Activated CD4-positive, alpha-beta T cell treated with anti-CD3 and anti-CD28 coated beads for 36 hours (primary cell): ENCODE data around the gene ASCL2. TPM values are rescaled to one million over a fixed set of nuclear protein-coding genes. Genes with fewer than 3 reads are reported as not detected.
"Not testable (repeated sequence)": the region's sequence is repeated elsewhere in the genome, so short reads cannot be mapped to it uniquely, and the experiment has no call there.

Experiments
- ATAC-seq: fragments of 200-7000 bp; cut with Tn5 transposase; one replicate; pipeline ENCODE4 v1.10.0; 2021; ENCODE audit warnings: mild to moderate bottlenecking, moderate library complexity
- CTCF ChIA-PET: fragments of 350-600 bp; sonication (Branson Sonifier 250); formaldehyde crosslinking; loops from one replicate; lab custom pipeline; 2021; ENCODE audit warnings: antibody characterized with exemption; lab: Charles Lee
- POLR2A ChIA-PET: fragments of 350-600 bp; sonication (Branson Sonifier 250); formaldehyde crosslinking; loops from one replicate; lab custom pipeline; 2021; ENCODE audit warnings: antibody characterized with exemption, inconsistent platforms; lab: Charles Lee
- DNase-seq: peaks from one replicate; pipeline ENCODE4 v3.0.0-alpha.2; 2020
- H3K27ac Mint-ChIP-seq: one replicate; pipeline ENCODE4 v1.8.0; 2021; ENCODE audit warnings: mixed read lengths
- H3K27me3 Mint-ChIP-seq: one replicate; pipeline ENCODE4 v1.8.0; 2021; ENCODE audit warnings: mixed read lengths
- H3K36me3 Mint-ChIP-seq: one replicate; pipeline ENCODE4 v1.8.0; 2021; ENCODE audit warnings: low read depth, mixed read lengths
- H3K4me1 Mint-ChIP-seq: one replicate; pipeline ENCODE4 v1.8.0; 2021; ENCODE audit warnings: mixed read lengths
- H3K4me3 Mint-ChIP-seq: one replicate; pipeline ENCODE4 v1.8.0; 2021; ENCODE audit warnings: mild to moderate bottlenecking, moderate library complexity, mixed read lengths
- H3K9me3 Mint-ChIP-seq: one replicate; pipeline ENCODE4 v1.8.0; 2021; ENCODE audit warnings: low read depth, mixed read lengths
- intact Hi-C, 2 experiments: fragments of 100-400 bp; cut with DNase I in 1 of 2; cut with micrococcal nuclease in 1 of 2; formaldehyde crosslinking; loops; one replicate each; pipeline versions ENCODE4 v1.14.2 to v1.15.1; 2022 to 2024; cut with DNase I, micrococcal nuclease
- total RNA-seq, 2 experiments: library from RNA; stranded (reverse); gene quantifications; one replicate each; pipeline ENCODE4 v1.2.3, GENCODE V29; 2021

ASCL2 gene
- total RNA-seq, 2 experiments from 2014 or later: 2.0 to 2.7 TPM

DNA sequence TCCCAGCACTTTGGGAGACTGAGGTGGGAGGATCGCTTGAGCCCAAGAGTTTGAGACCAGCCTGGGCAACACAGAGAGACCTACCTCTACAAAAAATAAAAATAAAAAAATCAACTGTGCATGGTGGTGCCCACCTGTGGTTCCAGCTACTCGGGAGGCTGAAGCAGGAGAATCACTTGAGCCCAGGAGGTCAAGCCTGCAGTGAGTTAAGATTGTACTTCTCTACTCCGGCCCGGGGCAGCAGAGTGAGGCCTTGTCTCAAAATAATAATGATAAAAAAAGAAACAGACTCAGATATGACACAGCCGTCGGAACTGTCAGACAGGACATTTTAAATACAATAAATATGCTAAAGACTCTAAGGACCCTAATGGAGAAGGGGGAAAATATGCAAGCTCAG, 18.4 kb downstream of the ASCL2 start:
- no peak for ATAC-seq
- no peak overlapping the region for H3K27ac Mint-ChIP-seq
- H3K36me3 Mint-ChIP-seq: no peaks in the 10 kb centered on the region
- DNase-seq: no peak
- H3K27me3 Mint-ChIP-seq: no peaks in the 10 kb centered on the region
- H3K4me3 Mint-ChIP-seq: no peak overlapping the region
- H3K9me3 Mint-ChIP-seq: no peaks in the 10 kb centered on the region
- POLR2A ChIA-PET: interaction anchor here (0.6 kb wide), 1 partner anchor 36 kb away, joined by 4 read pairs; no protein-coding TSS in a partner anchor
- intact Hi-C loops: no loop called here
- CTCF ChIA-PET: no interaction called here
- H3K4me1 Mint-ChIP-seq: no peaks in the 10 kb centered on the region

DNA sequence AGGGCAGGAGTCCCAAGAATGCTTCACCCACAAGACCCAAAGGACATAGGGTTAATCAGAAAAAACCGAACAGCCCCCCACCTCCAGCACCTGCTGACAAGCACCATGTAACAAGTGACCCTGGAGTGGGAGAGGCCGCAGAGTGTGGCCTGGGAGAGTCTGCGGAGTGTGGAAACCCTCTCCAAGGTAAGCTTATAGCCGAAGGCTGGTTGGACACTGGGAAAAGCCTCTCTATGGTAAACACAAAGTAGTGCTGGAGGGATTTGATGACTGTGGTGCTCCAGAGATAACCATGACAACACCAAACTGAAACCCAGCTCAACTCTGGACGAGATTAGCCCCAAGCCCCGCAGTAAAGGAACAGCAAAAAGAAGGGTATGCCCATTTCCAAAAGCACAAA, 19.2 kb downstream of the ASCL2 start:
- Mint-ChIP-seq H3K4me3 (no peak overlapping the region), H3K4me1 (no peaks in the 10 kb centered on the region), H3K9me3 (no peaks in the 10 kb centered on the region), H3K36me3 (no peaks in the 10 kb centered on the region), H3K27ac (no peak overlapping the region), H3K27me3 (no peaks in the 10 kb centered on the region)
- ChIA-PET POLR2A (no interaction called here), CTCF (interaction anchor here (0.7 to 1.0 kb wide), 2 partner anchors 83 to 939 kb away, joined by 3 read pairs; no protein-coding TSS in a partner anchor)
- intact Hi-C loops: no loop called here
- DNase-seq (no peak), ATAC-seq (no peak)

DNA sequence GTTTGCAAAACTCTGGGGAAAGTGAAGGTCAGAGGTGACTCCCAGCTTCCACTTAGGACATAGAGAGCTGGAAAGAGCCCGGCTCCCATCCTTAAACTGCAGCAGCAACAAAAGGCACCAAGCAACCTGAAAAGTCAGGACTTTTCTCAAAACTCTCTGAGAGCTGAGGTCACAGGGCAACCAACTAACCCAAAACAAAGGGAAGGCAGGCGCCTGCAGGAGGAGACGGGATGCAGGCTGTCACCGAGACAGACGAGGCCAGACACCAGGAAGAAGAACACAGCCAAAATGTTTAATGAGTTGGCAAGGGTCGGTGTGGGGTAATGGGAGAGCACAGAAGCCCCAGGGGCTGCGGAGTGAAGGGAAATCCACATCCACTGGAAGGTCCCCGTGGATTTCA, 19.9 kb downstream of the ASCL2 start:
- POLR2A ChIA-PET: no interaction called here
- CTCF ChIA-PET: no interaction called here

DNA sequence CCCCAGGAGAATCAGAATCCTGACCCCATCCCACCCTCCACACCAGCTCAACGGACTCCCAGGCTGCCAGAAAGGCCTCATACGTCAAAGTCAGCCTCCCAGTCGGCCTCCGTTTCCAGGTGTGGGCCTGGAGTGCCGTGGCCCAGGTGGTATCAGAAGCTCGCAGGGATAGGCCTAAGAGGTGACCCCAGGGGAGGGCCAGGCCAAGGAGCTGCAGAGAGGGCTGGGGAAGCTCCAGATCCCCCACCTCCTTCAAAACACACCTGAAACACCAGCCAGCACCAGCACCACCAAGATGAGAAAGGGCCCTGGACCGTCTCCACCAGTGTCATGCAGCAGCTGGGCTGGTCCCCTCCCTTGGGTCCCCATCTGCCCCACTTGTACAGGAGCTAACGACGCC, 20.3 kb downstream of the ASCL2 start:
- Mint-ChIP-seq H3K36me3 (no peaks in the 10 kb centered on the region), H3K4me1 (no peaks in the 10 kb centered on the region), H3K9me3 (no peaks in the 10 kb centered on the region), H3K4me3 (no peak overlapping the region), H3K27me3 (no peaks in the 10 kb centered on the region), H3K27ac (no peak overlapping the region)
- ChIA-PET POLR2A (no interaction called here), CTCF (no interaction called here)
- ATAC-seq (no peak), DNase-seq (no peak)
- intact Hi-C loops: no loop called here

More for the DNA sequence above, 19.9 kb downstream of the ASCL2 start:
- no peak for ATAC-seq
- no peak for DNase-seq
- Mint-ChIP-seq H3K4me3 (no peak overlapping the region), H3K27me3 (no peaks in the 10 kb centered on the region), H3K36me3 (no peaks in the 10 kb centered on the region), H3K4me1 (no peaks in the 10 kb centered on the region), H3K9me3 (no peaks in the 10 kb centered on the region), H3K27ac (no peak overlapping the region)
- intact Hi-C loops: no loop called here

DNA sequence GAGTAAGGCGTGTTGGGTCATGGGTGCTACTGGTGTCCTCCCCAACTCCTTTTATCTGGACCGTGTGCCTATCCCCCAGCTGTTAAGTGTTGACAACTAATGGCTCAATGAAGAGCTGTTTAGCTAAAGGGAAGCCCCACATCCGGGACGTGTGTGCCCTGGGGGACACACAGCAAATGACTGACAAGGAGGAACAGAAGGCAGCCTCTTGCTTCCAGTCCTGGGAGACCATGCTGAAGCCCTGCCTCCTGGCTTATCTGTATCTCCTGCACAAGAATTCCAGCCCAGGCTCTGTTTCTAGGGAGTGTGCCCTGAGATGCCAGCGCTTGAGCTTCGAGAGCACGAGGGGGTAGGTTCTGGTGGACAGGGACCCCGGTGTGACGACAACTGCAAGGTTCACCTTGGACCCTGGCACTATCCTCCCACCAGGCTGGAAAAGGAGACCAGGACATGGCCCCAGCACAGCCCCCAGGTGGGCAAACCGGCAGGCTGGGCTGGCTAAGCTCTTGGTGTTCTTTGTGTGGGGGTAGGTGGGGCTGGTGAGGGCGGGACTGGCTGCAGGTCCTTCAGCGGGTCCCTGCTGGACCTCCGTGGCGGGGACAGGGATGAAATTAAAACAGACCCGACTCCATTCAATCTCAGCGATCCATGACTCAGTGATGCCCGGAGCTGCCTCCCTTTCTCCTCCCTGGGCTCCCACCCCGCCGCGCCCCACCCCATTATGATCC, 21.0 kb downstream of the ASCL2 start:
- Mint-ChIP-seq H3K36me3 (no peaks in the 10 kb centered on the region), H3K27ac (no peak overlapping the region), H3K4me3 (no peak overlapping the region), H3K27me3 (no peaks in the 10 kb centered on the region), H3K4me1 (no peaks in the 10 kb centered on the region), H3K9me3 (no peaks in the 10 kb centered on the region)
- ChIA-PET POLR2A (no interaction called here), CTCF (interaction anchor here (0.5 kb wide), 1 partner anchor 20 kb away, joined by 3 read pairs; no protein-coding TSS in a partner anchor)
- ATAC-seq: no peak
- no peak for DNase-seq
- intact Hi-C loops: no loop called here

DNA sequence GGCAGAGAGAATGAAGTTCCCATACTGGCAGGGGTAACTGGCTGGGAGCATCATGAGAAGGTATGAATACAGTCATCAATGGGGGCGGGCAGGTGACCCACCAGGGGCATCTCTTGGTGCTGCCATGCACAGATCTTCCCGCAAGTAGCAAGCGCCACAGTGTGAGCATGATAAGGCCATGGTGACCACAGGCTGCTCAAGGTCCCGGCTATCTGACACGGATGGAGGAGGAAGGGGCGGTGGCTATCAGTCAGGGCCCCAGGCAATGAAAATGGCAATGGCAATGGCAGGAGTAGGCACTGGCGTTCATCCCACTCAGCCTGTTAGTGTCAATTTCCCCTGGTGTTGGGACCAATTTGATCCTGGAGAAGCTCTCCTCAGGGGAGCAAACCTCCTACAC, 21.6 kb downstream of the ASCL2 start:
- Mint-ChIP-seq H3K27me3 (no peaks in the 10 kb centered on the region), H3K9me3 (no peaks in the 10 kb centered on the region), H3K36me3 (no peaks in the 10 kb centered on the region), H3K27ac (no peak overlapping the region), H3K4me1 (no peaks in the 10 kb centered on the region), H3K4me3 (no peak overlapping the region)
- POLR2A ChIA-PET: no interaction called here
- no peak for DNase-seq
- no peak for ATAC-seq
- CTCF ChIA-PET: no interaction called here
- intact Hi-C loops: no loop called here

DNA sequence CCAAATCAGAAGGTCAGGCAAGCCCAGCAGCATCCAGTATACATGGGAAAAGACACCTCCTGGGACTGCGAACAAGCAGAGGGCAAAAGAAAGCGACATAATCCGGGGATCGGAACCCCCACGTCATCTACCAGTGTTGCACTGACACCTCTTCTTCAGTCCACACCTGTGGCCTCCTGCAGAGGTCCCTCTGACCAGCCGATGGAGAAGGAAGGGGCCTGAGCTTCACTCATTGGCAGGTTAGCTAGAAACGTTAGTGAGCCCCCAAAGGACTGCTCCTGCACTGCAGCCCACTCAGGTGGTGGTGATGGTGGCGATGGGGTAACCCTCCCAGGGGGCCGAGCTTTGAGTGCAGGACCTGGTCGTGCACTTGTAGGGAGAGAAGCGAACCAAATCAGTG, 22.1 kb downstream of the ASCL2 start:
- CTCF ChIA-PET: no interaction called here
- ATAC-seq (no peak), DNase-seq (no peak)
- Mint-ChIP-seq H3K9me3 (no peaks in the 10 kb centered on the region), H3K4me1 (no peaks in the 10 kb centered on the region), H3K36me3 (no peaks in the 10 kb centered on the region), H3K4me3 (no peak overlapping the region), H3K27me3 (no peaks in the 10 kb centered on the region), H3K27ac (no peak overlapping the region)
- POLR2A ChIA-PET: no interaction called here
- intact Hi-C loops: no loop called here

DNA sequence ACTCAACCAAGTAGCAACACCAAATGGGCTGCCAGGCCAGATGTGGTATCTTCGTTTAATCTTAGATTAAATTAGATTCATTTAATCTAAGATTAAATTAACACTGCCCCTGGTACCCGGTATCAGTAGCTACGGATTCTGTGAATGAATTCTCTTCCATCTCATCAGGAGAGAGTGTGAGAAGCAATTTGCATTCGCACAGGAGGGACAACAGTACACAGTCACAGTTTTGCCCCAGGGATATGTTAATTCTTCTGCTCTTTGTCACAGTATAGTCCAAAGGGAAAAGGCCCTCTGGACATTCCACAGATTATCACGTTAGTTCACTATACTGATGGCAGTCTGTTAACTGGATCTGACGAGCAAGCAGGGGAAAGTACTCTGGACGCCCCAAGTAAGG, 22.9 kb downstream of the ASCL2 start:
- intact Hi-C loops: no loop called here
- Mint-ChIP-seq H3K4me3 (no peak overlapping the region), H3K27ac (no peak overlapping the region), H3K36me3 (no peaks in the 10 kb centered on the region), H3K9me3 (no peaks in the 10 kb centered on the region), H3K27me3 (no peaks in the 10 kb centered on the region), H3K4me1 (no peaks in the 10 kb centered on the region)
- no peak for DNase-seq
- CTCF ChIA-PET: no interaction called here
- POLR2A ChIA-PET: no interaction called here
- ATAC-seq: no peak

DNA sequence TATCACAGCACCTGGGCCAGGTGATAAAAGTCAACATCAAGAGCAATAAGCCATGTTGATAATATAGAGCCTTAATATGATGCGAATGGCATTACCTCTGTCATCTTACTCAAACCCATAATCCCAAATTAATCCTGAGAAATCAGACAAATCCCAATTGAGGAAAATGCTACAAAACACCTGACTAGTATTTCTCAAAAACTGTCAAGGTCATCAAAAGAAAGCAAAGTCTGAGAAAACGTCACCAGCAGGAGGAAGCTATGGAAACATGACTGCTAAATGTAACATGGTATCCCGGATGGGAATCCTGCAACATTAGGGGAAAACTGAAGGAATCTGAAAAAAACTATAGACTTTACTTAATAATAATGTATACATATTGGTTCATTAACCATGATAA, 29.6 kb downstream of the ASCL2 start:
- no peak overlapping the region for H3K4me3 Mint-ChIP-seq
- H3K4me1 Mint-ChIP-seq: no peaks in the 10 kb centered on the region
- ChIA-PET CTCF (no interaction called here), POLR2A (no interaction called here)
- intact Hi-C loops: no loop called here
- no peaks in the 10 kb centered on the region for H3K36me3 Mint-ChIP-seq
- ATAC-seq (no peak), DNase-seq (no peak)
- peaks cover 1% of the 10 kb centered on the region for H3K9me3 Mint-ChIP-seq
- H3K27me3 Mint-ChIP-seq: peaks cover 3% of the 10 kb centered on the region
- no peak overlapping the region for H3K27ac Mint-ChIP-seq

DNA sequence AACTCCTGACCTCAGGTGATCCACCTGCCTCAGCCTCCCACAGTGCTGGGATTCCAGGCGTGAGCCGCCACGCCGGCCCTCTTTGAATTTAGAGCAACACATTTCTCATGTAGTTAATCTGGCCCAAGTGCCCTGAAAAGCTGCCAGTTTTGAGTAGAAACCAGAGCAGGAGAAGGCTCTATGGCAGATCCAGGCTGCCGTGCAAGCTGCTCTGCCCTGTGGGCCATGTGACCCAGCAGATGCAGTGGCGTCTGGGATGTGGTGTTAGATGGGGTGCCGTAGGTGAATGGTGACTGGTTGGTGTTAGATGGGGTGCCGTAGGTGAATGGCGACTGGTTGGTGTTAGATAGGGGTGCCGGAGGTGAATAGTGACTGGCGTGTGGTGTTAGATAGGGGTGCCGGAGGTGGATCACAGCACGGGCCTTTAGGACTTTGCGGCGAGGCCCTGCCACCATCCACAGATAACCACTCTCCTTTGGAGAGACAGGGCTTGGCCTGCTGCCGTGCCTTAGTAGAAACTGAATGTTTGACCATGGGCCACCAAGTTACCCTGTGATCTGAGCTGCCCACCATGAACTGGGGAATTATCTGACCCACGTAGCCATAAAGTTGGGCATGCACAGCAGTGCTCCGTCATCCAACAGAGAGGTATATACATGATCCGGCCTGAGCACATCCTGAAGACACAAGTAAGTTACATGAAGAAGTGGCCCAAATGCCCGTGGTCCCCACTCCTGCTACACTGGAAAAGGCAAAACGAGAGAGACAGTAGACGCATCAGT, 32.7 kb downstream of the ASCL2 start:
- Mint-ChIP-seq H3K4me3 (no peak overlapping the region), H3K27ac (no peak overlapping the region), H3K27me3 (peaks cover 3% of the 10 kb centered on the region), H3K36me3 (no peaks in the 10 kb centered on the region), H3K9me3 (peaks cover 1% of the 10 kb centered on the region), H3K4me1 (no peaks in the 10 kb centered on the region)
- ChIA-PET CTCF (no interaction called here), POLR2A (no interaction called here)
- no peak for ATAC-seq
- intact Hi-C loops: no loop called here
- no peak for DNase-seq

DNA sequence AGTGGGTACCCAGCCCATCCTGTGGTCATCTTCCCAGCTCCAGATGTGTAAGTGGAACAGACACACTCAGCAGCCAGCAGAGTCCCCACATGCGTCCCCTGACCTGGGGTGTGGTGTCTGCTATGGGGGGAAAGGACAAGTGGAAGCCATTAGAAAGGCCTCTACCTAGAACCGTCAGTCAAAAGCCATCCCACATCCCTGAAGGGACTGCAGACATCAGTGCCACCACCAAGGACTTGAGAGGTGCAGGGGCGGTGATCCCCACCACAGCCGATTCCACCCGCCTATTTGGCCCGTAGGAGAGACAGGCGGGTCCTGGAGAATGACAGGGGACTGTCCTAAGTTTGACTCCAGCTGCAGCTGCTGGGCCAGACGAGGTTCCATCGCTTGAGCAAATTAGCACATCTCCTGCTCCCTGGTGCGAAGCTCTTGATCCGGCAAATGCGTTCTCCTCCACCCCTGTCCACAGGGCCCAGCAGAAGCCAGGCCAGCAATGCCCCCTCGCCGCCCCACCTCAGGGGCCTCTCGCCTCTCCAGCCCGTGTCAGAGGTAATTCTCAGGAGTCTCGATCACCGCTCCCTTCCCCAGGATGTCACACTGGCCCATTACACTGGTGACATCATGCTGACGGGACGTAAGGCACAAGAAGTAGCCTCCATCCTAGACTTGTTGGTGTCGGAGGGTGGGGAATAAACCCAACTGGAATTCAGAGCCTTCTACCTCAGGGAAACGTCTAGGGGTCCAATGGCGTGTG, 33.8 kb downstream of the ASCL2 start:
- CTCF ChIA-PET, DNase-seq, POLR2A ChIA-PET, H3K4me3 Mint-ChIP-seq, H3K9me3 Mint-ChIP-seq, intact Hi-C loops, H3K4me1 Mint-ChIP-seq, H3K27me3 Mint-ChIP-seq, H3K36me3 Mint-ChIP-seq, H3K27ac Mint-ChIP-seq, ATAC-seq: not testable (repeated sequence)
